Rectal smooth muscle tissue (tissue), 1 donor: ENCODE measurements around the gene CTAGE1.

ENCODE experiments used
- H3K27ac ChIP-seq: one replicate; pipeline ENCODE4 v1.7.0; 2013; ENCODE audit warnings: low read depth, low read length, inconsistent platforms
- H3K27me3 ChIP-seq: one replicate; pipeline ENCODE4 v1.7.0; 2013; ENCODE audit warnings: low read length; ENCODE audit not compliant: control insufficient read depth, insufficient read depth
- H3K36me3 ChIP-seq: one replicate; pipeline ENCODE4 v1.7.0; 2013; ENCODE audit warnings: low read length; ENCODE audit not compliant: control insufficient read depth, insufficient read depth
- H3K4me1 ChIP-seq: one replicate; pipeline ENCODE4 v1.7.0; 2013; ENCODE audit warnings: low read length; ENCODE audit not compliant: control insufficient read depth, insufficient read depth
- H3K4me3 ChIP-seq: one replicate; pipeline ENCODE4 v1.7.0; 2013; ENCODE audit warnings: low read length
- H3K9ac ChIP-seq: one replicate; pipeline ENCODE4 v1.7.0; 2013; ENCODE audit warnings: low read length

The CTAGE1 gene

GRCh38 chr18:22417496-22418188 is at the start of gene CTAGE1:
CTAGE1 (minus strand) TSS chr18:22417915; CDS start chr18:22417811, 104 bp downstream.
- Histone ChIP-seq H3K9ac (no peak within 1 kb of the TSS), H3K27ac (no peak within 1 kb of the TSS), H3K4me1 (no peaks in the 10 kb centered on the region), H3K27me3 (no peaks in the 10 kb centered on the region), H3K4me3 (no peak within 1 kb of the TSS), H3K36me3 (no peaks in the 10 kb centered on the region)

- Histone ChIP-seq H3K9ac (no peak overlapping the region), H3K27ac (no peak overlapping the region), H3K4me1 (peaks cover 20% of the 10 kb centered on the region), H3K4me3 (no peak overlapping the region), H3K27me3 (no peaks in the 10 kb centered on the region), H3K36me3 (no peaks in the 10 kb centered on the region)
Measured at GRCh38 chr18:22466608-22467395, 49.1 kb upstream of the CTAGE1 start.

- Histone ChIP-seq H3K27me3 (no peaks in the 10 kb centered on the region), H3K36me3 (no peaks in the 10 kb centered on the region), H3K4me1 (peaks cover 15% of the 10 kb centered on the region), H3K27ac (no peak overlapping the region), H3K4me3 (no peak overlapping the region), H3K9ac (no peak overlapping the region)
Measured at GRCh38 chr18:22465859-22466457, 48.2 kb upstream of the CTAGE1 start.

- Histone ChIP-seq H3K9ac (no peak overlapping the region), H3K27me3 (no peaks in the 10 kb centered on the region), H3K4me1 (peaks cover 10% of the 10 kb centered on the region), H3K36me3 (no peaks in the 10 kb centered on the region), H3K4me3 (no peak overlapping the region), H3K27ac (no peak overlapping the region)
Measured at GRCh38 chr18:22463076-22463475, 45.4 kb upstream of the CTAGE1 start.

GRCh38 chr18:22459491-22459890 is 41.8 kb upstream of the CTAGE1 start:
- no peak overlapping the region for H3K27ac ChIP-seq
- H3K27me3 ChIP-seq, result no peaks in the 10 kb centered on the region
- H3K9ac ChIP-seq, result no peak overlapping the region
- H3K4me1 ChIP-seq, result no peaks in the 10 kb centered on the region
- H3K36me3 ChIP-seq, result no peaks in the 10 kb centered on the region
- H3K4me3 ChIP-seq, result no peak overlapping the region

GRCh38 chr18:22457524-22457923 is 39.8 kb upstream of the CTAGE1 start:
- Histone ChIP-seq H3K27ac (no peak overlapping the region), H3K27me3 (no peaks in the 10 kb centered on the region), H3K9ac (no peak overlapping the region), H3K36me3 (no peaks in the 10 kb centered on the region), H3K4me1 (no peaks in the 10 kb centered on the region), H3K4me3 (no peak overlapping the region)

- Histone ChIP-seq H3K27ac (no peak overlapping the region), H3K27me3 (no peaks in the 10 kb centered on the region), H3K4me3 (no peak overlapping the region), H3K4me1 (no peaks in the 10 kb centered on the region), H3K9ac (no peak overlapping the region), H3K36me3 (no peaks in the 10 kb centered on the region)
Measured at GRCh38 chr18:22456547-22456946, 38.8 kb upstream of the CTAGE1 start.

GRCh38 chr18:22456116-22456480 is 38.4 kb upstream of the CTAGE1 start:
- Histone ChIP-seq H3K4me1 (no peaks in the 10 kb centered on the region), H3K27ac (no peak overlapping the region), H3K36me3 (no peaks in the 10 kb centered on the region), H3K27me3 (no peaks in the 10 kb centered on the region), H3K9ac (no peak overlapping the region), H3K4me3 (no peak overlapping the region)

- H3K4me1 ChIP-seq, result no peaks in the 10 kb centered on the region
- H3K27me3 ChIP-seq, result no peaks in the 10 kb centered on the region
- no peak overlapping the region for H3K4me3 ChIP-seq
- H3K27ac ChIP-seq, result no peak overlapping the region
- H3K9ac ChIP-seq, result no peak overlapping the region
- no peaks in the 10 kb centered on the region for H3K36me3 ChIP-seq
Measured at GRCh38 chr18:22455425-22456115, 37.9 kb upstream of the CTAGE1 start.

GRCh38 chr18:22453315-22453714 is 35.6 kb upstream of the CTAGE1 start:
- Histone ChIP-seq H3K36me3 (no peaks in the 10 kb centered on the region), H3K27ac (no peak overlapping the region), H3K27me3 (no peaks in the 10 kb centered on the region), H3K9ac (no peak overlapping the region), H3K4me1 (no peaks in the 10 kb centered on the region), H3K4me3 (no peak overlapping the region)

- Histone ChIP-seq H3K36me3 (no peaks in the 10 kb centered on the region), H3K9ac (no peak overlapping the region), H3K27ac (no peak overlapping the region), H3K4me3 (no peak overlapping the region), H3K27me3 (no peaks in the 10 kb centered on the region), H3K4me1 (no peaks in the 10 kb centered on the region)
Measured at GRCh38 chr18:22452226-22452668, 34.5 kb upstream of the CTAGE1 start.

GRCh38 chr18:22451796-22452195 is 34.1 kb upstream of the CTAGE1 start:
- H3K27ac ChIP-seq, result no peak overlapping the region
- H3K4me3 ChIP-seq, result no peak overlapping the region
- H3K9ac ChIP-seq, result no peak overlapping the region

More at GRCh38 chr18:22451796-22452195, 34.1 kb upstream of the CTAGE1 start:
- Histone ChIP-seq H3K36me3 (no peaks in the 10 kb centered on the region), H3K27me3 (no peaks in the 10 kb centered on the region), H3K4me1 (no peaks in the 10 kb centered on the region)
